Osteocyte (in vitro differentiated cells): ENCODE data around the gene RGS11. TPM values are rescaled to one million over a fixed set of nuclear protein-coding genes. Genes with fewer than 3 reads are reported as not detected.

Experiments used
- DNase-seq: peaks from one replicate; pipeline ENCODE4 v3.0.0; 2021; ENCODE audit warnings: mixed read lengths; ENCODE audit not compliant: unreplicated experiment; ENCODE audit errors: extremely low spot score
- H3K27ac Mint-ChIP-seq: one replicate; pipeline ENCODE4 v1.8.0; 2021; ENCODE audit warnings: mild to moderate bottlenecking, mixed read lengths; ENCODE audit not compliant: unreplicated experiment
- H3K27me3 Mint-ChIP-seq: one replicate; pipeline ENCODE4 v1.8.0; 2021; ENCODE audit warnings: mixed read lengths; ENCODE audit not compliant: unreplicated experiment
- H3K36me3 Mint-ChIP-seq: one replicate; pipeline ENCODE4 v1.8.0; 2021; ENCODE audit warnings: mixed read lengths; ENCODE audit not compliant: unreplicated experiment
- H3K4me1 Mint-ChIP-seq: one replicate; pipeline ENCODE4 v1.8.0; 2021; ENCODE audit warnings: mixed read lengths; ENCODE audit not compliant: unreplicated experiment
- H3K4me3 Mint-ChIP-seq: one replicate; pipeline ENCODE4 v1.8.0; 2021; ENCODE audit warnings: mild to moderate bottlenecking, moderate library complexity, mixed read lengths; ENCODE audit not compliant: unreplicated experiment
- H3K9me3 Mint-ChIP-seq: one replicate; pipeline ENCODE4 v1.8.0; 2021; ENCODE audit warnings: mixed read lengths; ENCODE audit not compliant: unreplicated experiment
- CTCF ChIP-seq: fragments of 200-600 bp; sonication (generic); IDR thresholded peaks from 2 replicates; pipeline ENCODE4 v1.5.0; 2021; ENCODE audit warnings: antibody characterized with exemption, mild to moderate bottlenecking, moderate library complexity
- total RNA-seq: library from RNA; stranded (reverse); gene quantifications from 2 replicates; pipeline ENCODE4 v1.2.1, GENCODE V29; 2021

The RGS11 gene
- total RNA-seq, 1 donor from 2014 or later: 9.5 TPM

DNA sequence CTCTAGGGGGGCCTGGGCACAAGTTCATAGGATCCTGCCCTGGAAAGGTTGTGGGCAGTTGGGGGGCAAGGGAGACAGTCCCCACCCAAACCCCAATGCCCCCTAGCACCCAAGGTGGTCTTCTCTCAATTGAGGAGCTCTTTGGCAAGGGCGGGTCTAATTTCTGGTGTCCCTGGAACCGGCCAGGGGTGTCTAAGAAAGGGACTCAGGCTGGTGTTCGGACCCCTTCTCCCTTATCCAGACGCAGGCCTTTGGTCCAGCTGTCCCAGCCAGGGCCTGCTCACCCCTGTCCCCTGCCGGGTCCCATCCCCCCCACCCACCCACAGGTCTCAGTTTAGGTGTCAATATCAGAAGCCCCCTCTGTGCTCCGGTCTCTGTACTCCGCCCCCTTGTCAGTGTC lies 3.8 kb upstream of the RGS11 start:
- H3K27ac Mint-ChIP-seq: no peak overlapping the region
- no peaks in the 10 kb centered on the region for H3K36me3 Mint-ChIP-seq
- no peaks in the 10 kb centered on the region for H3K4me1 Mint-ChIP-seq
- H3K9me3 Mint-ChIP-seq: no peaks in the 10 kb centered on the region
- TF ChIP-seq CTCF: no peak
- no peaks in the 10 kb centered on the region for H3K27me3 Mint-ChIP-seq
- no peak overlapping the region for H3K4me3 Mint-ChIP-seq
- no peak for DNase-seq

GRCh38 chr16:278863-279366 lies 3.2 kb upstream of the RGS11 start:
- Mint-ChIP-seq H3K9me3 (no peaks in the 10 kb centered on the region), H3K27ac (no peak overlapping the region), H3K4me1 (no peaks in the 10 kb centered on the region), H3K27me3 (no peaks in the 10 kb centered on the region), H3K4me3 (no peak overlapping the region), H3K36me3 (no peaks in the 10 kb centered on the region)
- no peak for DNase-seq
- TF ChIP-seq CTCF: no peak

DNA sequence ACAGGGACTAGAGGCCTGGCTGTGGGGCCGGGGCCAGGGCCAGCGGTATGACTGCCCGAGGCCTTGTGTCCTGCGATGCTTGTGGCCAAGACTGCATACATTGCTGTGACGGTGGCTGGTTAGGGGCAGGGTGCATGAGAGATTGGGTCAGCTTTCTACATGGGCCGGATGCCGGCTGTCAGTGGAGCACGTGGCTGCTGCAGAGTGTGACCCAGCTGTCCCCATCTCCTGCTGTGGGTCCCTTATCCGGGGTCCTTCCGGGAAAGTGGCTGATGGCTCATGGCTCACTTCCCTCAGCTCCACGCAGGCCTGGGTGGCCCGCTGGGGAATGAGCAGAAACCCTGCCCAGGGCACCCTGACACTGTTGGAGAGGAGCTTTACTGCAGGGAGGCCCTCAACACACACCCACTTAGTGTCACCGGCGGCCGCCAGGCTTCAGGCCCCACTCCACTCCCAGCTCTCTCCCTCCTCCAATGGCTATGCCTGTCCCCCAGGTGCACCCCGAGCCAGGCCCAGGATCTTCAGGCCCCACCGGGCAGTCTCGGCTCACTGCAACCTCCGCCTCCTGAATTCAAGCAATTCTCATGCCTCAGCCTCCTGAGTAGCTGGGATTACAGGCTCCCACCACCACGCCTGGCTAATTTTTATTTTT lies 808 bp upstream of the RGS11 start:
- DNase-seq: no peak
- no peak for TF ChIP-seq CTCF
- H3K4me3 Mint-ChIP-seq: peak overlapping the region; percentile 72
- H3K27me3 Mint-ChIP-seq: no peaks in the 10 kb centered on the region
- H3K9me3 Mint-ChIP-seq: no peaks in the 10 kb centered on the region
- no peaks in the 10 kb centered on the region for H3K36me3 Mint-ChIP-seq
- H3K4me1 Mint-ChIP-seq: no peaks in the 10 kb centered on the region
- peak overlapping the region; percentile 13 for H3K27ac Mint-ChIP-seq

GRCh38 chr16:275041-275641 lies 603 bp downstream of the RGS11 start:
- H3K27me3 Mint-ChIP-seq: no peaks in the 10 kb centered on the region
- peak overlapping the region; percentile 53 for H3K4me3 Mint-ChIP-seq
- no peaks in the 10 kb centered on the region for H3K9me3 Mint-ChIP-seq
- H3K36me3 Mint-ChIP-seq: no peaks in the 10 kb centered on the region
- DNase-seq: no peak
- H3K27ac Mint-ChIP-seq: no peak overlapping the region
- TF ChIP-seq CTCF: no peak
- H3K4me1 Mint-ChIP-seq: no peaks in the 10 kb centered on the region

DNA sequence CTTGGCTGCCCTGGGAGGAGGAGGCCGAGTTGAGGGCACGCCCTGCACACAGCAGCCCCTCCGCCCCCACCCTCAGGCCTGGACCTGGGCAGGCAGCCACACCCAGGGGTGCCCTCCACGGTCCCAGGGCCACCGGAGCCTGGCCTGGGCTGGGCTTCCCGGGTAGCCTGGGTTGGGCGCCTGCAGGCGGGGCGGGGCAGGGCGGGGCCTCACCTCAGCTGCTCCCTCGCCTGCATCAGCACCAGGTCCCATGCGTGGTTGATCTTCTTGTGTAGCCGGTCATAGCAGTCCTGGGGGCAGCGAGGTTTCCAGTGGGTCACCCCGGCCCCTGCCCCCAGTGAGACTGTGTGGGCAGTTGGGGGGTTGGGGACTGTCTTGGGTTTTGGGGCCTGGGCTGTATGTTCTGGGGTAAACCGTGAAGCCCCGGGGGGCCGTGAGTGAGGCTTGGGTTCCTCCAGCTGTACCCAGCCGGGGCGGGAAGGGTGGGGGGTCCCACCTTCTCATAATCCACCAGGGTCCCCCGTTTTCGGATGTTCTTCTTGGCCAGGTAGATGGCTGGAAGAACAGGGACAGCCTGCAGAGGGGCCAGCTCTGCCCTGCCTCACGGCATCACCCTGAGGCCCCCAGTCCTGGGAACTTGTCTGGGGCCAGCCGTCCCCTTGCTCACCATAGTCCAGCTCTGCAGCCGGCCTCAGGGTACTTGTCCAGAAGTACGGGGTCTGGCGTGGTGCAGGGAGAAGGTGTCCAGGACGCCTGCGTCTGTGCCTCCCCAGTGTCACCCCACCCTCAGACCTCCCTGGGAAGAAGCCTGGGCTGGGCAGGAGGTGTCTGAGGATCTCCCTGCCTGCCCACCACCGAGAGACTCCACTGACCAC lies 2.0 kb downstream of the RGS11 start:
- Mint-ChIP-seq H3K27me3 (no peaks in the 10 kb centered on the region), H3K9me3 (no peaks in the 10 kb centered on the region), H3K27ac (no peak overlapping the region), H3K36me3 (no peaks in the 10 kb centered on the region), H3K4me3 (peak overlapping the region; percentile 26), H3K4me1 (no peaks in the 10 kb centered on the region)
- no peak for TF ChIP-seq CTCF
- no peak for DNase-seq
